Measurements from ENCODE around the gene PDCD4. TPM values are rescaled to one million over a fixed set of nuclear protein-coding genes. Genes with fewer than 3 reads are reported as not detected.

The PDCD4 gene
- total and polyA plus RNA-seq, 10 of the 15 experiments (the other 5 are each of a cell fraction or from before 2014, with no cell fraction given) = 101 to 372 (median 171) TPM

- no peak for TF ChIP-seq CTCF (IDR thresholded peaks at IDR 0.05 in 2 of 3, conservative IDR thresholded peaks at IDR 0.05 in 1 of 3; ENCODE audit: control insufficient read depth in 2 of 3, extremely low read depth in 1 of 3, insufficient read depth in 1 of 3, low read depth in 3 of 3, low read length in 3 of 3)
These were observed 48.9 kb upstream of the PDCD4 start (continued) for GRCh38 chr10:110822712-110823311.

GRCh38 chr10:110824152-110824441, 47.6 kb upstream of the PDCD4 start:
- H3K9ac ChIP-seq (ENCODE audit: control insufficient read depth, insufficient read depth, low read length) = no peak overlapping the region
- H3K27me3 ChIP-seq (replicated peaks in 1 of 2; ENCODE audit: control insufficient read depth in 2 of 2, insufficient read depth in 2 of 2, low read length in 1 of 2) = no peaks in the 10 kb centered on the region
- intact Hi-C loops (cut with micrococcal nuclease; ENCODE audit: unreplicated experiment) (no loop called here), in situ Hi-C loops (cut with MboI) (no loop called here)
- no TSS peak for BruUV-seq (replicated peaks)
- ChIA-PET POLR2A (interaction anchor here (1.9 kb wide), 1 partner anchor 18 kb away, joined by 9 read pairs; no protein-coding TSS in a partner anchor), SMC1A (ENCODE audit: uncharacterized antibody, unreplicated experiment) (interaction anchor here (0.8 to 10.8 kb wide), 7 partner anchors 13 to 71 kb away, joined by 3 to 57 read pairs (median 7); no protein-coding TSS in a partner anchor), CTCF (interaction anchor here (0.6 to 1.9 kb wide), 4 partner anchors 14 to 65 kb away, joined by 3 to 9 read pairs (median 4); no protein-coding TSS in a partner anchor), RAD21 (ENCODE audit: unreplicated experiment) (interaction anchor here (0.9 to 1.7 kb wide), 5 partner anchors 12 to 67 kb away, joined by 3 to 7 read pairs (median 3); no protein-coding TSS in a partner anchor)
- no peak overlapping the region for H2AFZ ChIP-seq (ENCODE audit: control insufficient read depth, low read depth, low read length)
- H3K4me3 ChIP-seq = no peak overlapping the region
- H3K4me1 ChIP-seq (ENCODE audit: control insufficient read depth, insufficient read depth, low read length) = peaks cover 3% of the 10 kb centered on the region; the same call in 1 of the 2 replicates
- ATAC-seq = no peak
- TF ChIP-seq TCF3 (IDR thresholded peaks at IDR 0.05; ENCODE audit: borderline replicate concordance, insufficient read depth, low read depth, low read length) (no peak), ZBTB33 (IDR thresholded peaks at IDR 0.05) (no peak)
- no peak overlapping the region for H3K4me2 ChIP-seq (ENCODE audit: control insufficient read depth, insufficient read depth)
- no peaks in the 10 kb centered on the region for H3K79me2 ChIP-seq (ENCODE audit: control insufficient read depth, insufficient read depth, low read length)
- no peak overlapping the region for H3K27ac ChIP-seq (ENCODE audit: control insufficient read depth, insufficient read depth)
- H4K20me1 ChIP-seq (ENCODE audit: control insufficient read depth, insufficient read depth) = no peaks in the 10 kb centered on the region
- DNase-seq (ENCODE audit: low read depth, low spot score) = no peak
- H3K9me3 ChIP-seq (replicated peaks; ENCODE audit: control insufficient read depth, insufficient read depth, low read length) = no peaks in the 10 kb centered on the region
- no peaks in the 10 kb centered on the region for H3K36me3 ChIP-seq (ENCODE audit: control insufficient read depth in 2 of 2, insufficient read depth in 2 of 2, low read length in 1 of 2)
- whole genome bisulfite sequencing (ENCODE audit: insufficient coverage, insufficient replicate concordance, low lambda C conversion rate, missing lambda C conversion rate) = 100% methylated on average over 1 of the region's 1 CpG
- no peak for FAIRE-seq

Data from GM12878 (cell line).